K562 (cell line): ENCODE data around the gene TMEM89. TPM values are rescaled to one million over a fixed set of nuclear protein-coding genes. Genes with fewer than 3 reads are reported as not detected.

Experiments
- ATF7 ChIP-seq: fragments of 450-650 bp; IDR thresholded peaks from 2 replicates; pipeline ENCODE4 v1.7.1; 2014; ENCODE audit warnings: mild to moderate bottlenecking, moderate library complexity
- BRCA1 ChIP-seq, 2 experiments: fragments of 450-650 bp in 1 of 2; sonication (generic) in 1 of 2; formaldehyde crosslinking in 1 of 2; IDR thresholded peaks; 2 replicates each; pipeline versions ENCODE4 v1.5.0 to v1.6.1; 2017 to 2020; ENCODE audit warnings: mild to moderate bottlenecking in 1 of 2, missing genetic modification reagents in 1 of 2
- FOS ChIP-seq: IDR thresholded peaks from 3 replicates; pipeline ENCODE4 v1.6.1; 2011; ENCODE audit not compliant: insufficient read length; ENCODE audit errors: extremely low read depth
- HDAC6 ChIP-seq: IDR thresholded peaks from 2 replicates; pipeline ENCODE4 v1.6.1; 2012; ENCODE audit warnings: low read depth, mild to moderate bottlenecking, control low read depth, inconsistent platforms, low read length, moderate library complexity
- HES1 ChIP-seq: fragments of 450-650 bp; IDR thresholded peaks from 2 replicates; pipeline ENCODE4 v1.6.1; 2016; ENCODE audit warnings: low read depth, mild to moderate bottlenecking, moderate library complexity
- IRF1 ChIP-seq: sonication (generic); formaldehyde crosslinking; IDR thresholded peaks from 2 replicates; pipeline ENCODE4 v1.8.0; 2022; ENCODE audit warnings: missing genetic modification reagents, mild to moderate bottlenecking, borderline replicate concordance
- KHSRP ChIP-seq: fragments of 450-650 bp; IDR thresholded peaks from 2 replicates; pipeline ENCODE4 v1.6.1; 2017
- KLF10 ChIP-seq: fragments of 250-450 bp; sonication (Bioruptor Pico); IDR thresholded peaks from 2 replicates; pipeline ENCODE4 v1.6.1; 2021; ENCODE audit warnings: matching md5 sums
- MAFF ChIP-seq: IDR thresholded peaks from 2 replicates; pipeline ENCODE4 v1.6.1; 2012; ENCODE audit warnings: low read length, improper control_type of control experiment
- MAZ ChIP-seq, 2 experiments: fragments of 450-650 bp in 1 of 2; sonication (generic) in 1 of 2; formaldehyde crosslinking; IDR thresholded peaks in 1 of 2; conservative IDR thresholded peaks in 1 of 2; 2 replicates each; pipeline versions ENCODE4 v1.4.0 to v1.5.0; 2020; ENCODE audit warnings: mild to moderate bottlenecking in 1 of 2, missing genetic modification reagents in 1 of 2
- MTA1 ChIP-seq: fragments of 450-650 bp; IDR thresholded peaks from 2 replicates; pipeline ENCODE4 v1.6.1; 2017; ENCODE audit warnings: borderline replicate concordance
- POLR3A ChIP-seq: IDR thresholded peaks from 2 replicates; pipeline ENCODE4 v1.6.1; 2011; ENCODE audit warnings: borderline replicate concordance, mild to moderate bottlenecking, moderate library complexity; ENCODE audit not compliant: insufficient read length, insufficient read depth; ENCODE audit errors: extremely low read depth
- PPARD ChIP-seq: fragments of 250-450 bp; sonication (Bioruptor Pico); IDR thresholded peaks from 2 replicates; pipeline ENCODE4 v1.8.0; 2022; ENCODE audit warnings: inconsistent platforms, mild to moderate bottlenecking, moderate library complexity
- PTBP1 ChIP-seq: fragments of 200-400 bp; formaldehyde crosslinking; IDR thresholded peaks from 2 replicates; pipeline ENCODE4 v1.6.1; 2017; ENCODE audit warnings: low read depth, low read length
- RBM14 ChIP-seq: fragments of 200-400 bp; formaldehyde crosslinking; IDR thresholded peaks from 2 replicates; pipeline ENCODE4 v1.6.1; 2018; ENCODE audit warnings: low read depth, mild to moderate bottlenecking, low read length, moderate library complexity, borderline replicate concordance; ENCODE audit not compliant: insufficient read depth
- RCOR1 ChIP-seq, 2 experiments: IDR thresholded peaks; 2 replicates each; pipeline ENCODE4 v1.6.1; 2012; ENCODE audit warnings: low read depth in 2 of 2, low read length in 2 of 2, borderline replicate concordance in 1 of 2, improper control_type of control experiment in 1 of 2
- TBL1XR1 ChIP-seq, 2 experiments: IDR thresholded peaks; 2 replicates each; pipeline ENCODE4 v1.6.1; 2012; ENCODE audit warnings: improper control_type of control experiment in 2 of 2, low read length in 2 of 2, mild to moderate bottlenecking in 1 of 2
- TCF7 ChIP-seq: sonication (generic); IDR thresholded peaks from 2 replicates; pipeline ENCODE4 v1.6.1; 2016; ENCODE audit warnings: antibody characterized with exemption, borderline replicate concordance
- THAP7 ChIP-seq: fragments of 250-450 bp; sonication (Bioruptor Pico); IDR thresholded peaks from 2 replicates; pipeline ENCODE4 v1.5.0; 2021
- ZBTB5 ChIP-seq: fragments of 450-650 bp; IDR thresholded peaks from 2 replicates; pipeline ENCODE4 v1.6.1; 2017; ENCODE audit warnings: antibody characterized with exemption
- ZNF175 ChIP-seq: fragments of 200-800 bp; sonication (Bioruptor generic); IDR thresholded peaks from 2 replicates; pipeline ENCODE4 v1.6.1; 2016; ENCODE audit warnings: low read depth, mild to moderate bottlenecking, missing genetic modification characterization, missing compliant biosample characterization
- ZNF197 ChIP-seq: fragments of 200-800 bp; sonication (Bioruptor generic); IDR thresholded peaks from 2 replicates; pipeline ENCODE4 v1.6.1; 2016; ENCODE audit warnings: low read depth, missing genetic modification characterization, missing compliant biosample characterization
- ZNF232 ChIP-seq: sonication (generic); formaldehyde crosslinking; IDR thresholded peaks from 2 replicates; pipeline ENCODE4 v1.8.0; 2022; ENCODE audit warnings: mild to moderate bottlenecking, missing genetic modification reagents
- ZNF263 ChIP-seq: sonication (generic); formaldehyde crosslinking; IDR thresholded peaks from 2 replicates; pipeline ENCODE4 v1.8.0; 2022; ENCODE audit warnings: mild to moderate bottlenecking, missing genetic modification reagents, borderline replicate concordance
- ZNF507 ChIP-seq: conservative IDR thresholded peaks from 2 replicates; pipeline ENCODE4 v1.6.1; 2017; ENCODE audit warnings: missing genetic modification characterization, missing compliant biosample characterization
- polyA plus RNA-seq, 8 experiments: library from polyadenylated mRNA; depleted of rRNA in 4 of 8; stranded (reverse) in 5 of 8; unstranded in 3 of 8; fragments of >200 nt; fragmentation: Nextera tagmentation in 2 of 8; fragmentation: Illumina TruSeq in 1 of 8; extraction: Ambion mirVana in 2 of 8; extraction: Trizol in 1 of 8; gene quantifications; 2 replicates each; pipeline versions ENCODE4 v1.2.1 to v1.2.3, GENCODE V29; 2011 to 2014; ENCODE audit warnings: inconsistent platforms in 1 of 8, missing spikeins in 1 of 8
- total RNA-seq, 7 experiments: library from RNA; depleted of rRNA in 6 of 7; stranded (reverse); fragments of >200 nt in 6 of 7; fragmentation: Illumina TruSeq in 2 of 7; extraction: Trizol in 2 of 7; gene quantifications; 2 replicates each; pipeline versions ENCODE4 v1.2.1 to v1.2.3, GENCODE V29; 2011 to 2021; ENCODE audit warnings: low replicate concordance in 1 of 7

TMEM89 gene
- total and polyA plus RNA-seq, 9 of the 15 experiments (the other 6 are each of a cell fraction or from before 2014, with no cell fraction given): not detected

GRCh38 chr3:48663489-48664312, 42.1 kb upstream of the TMEM89 start (continued):
- TF ChIP-seq IRF1 (CRISPR knock-in tag) (peak; percentile 64; the same call in 1 of the 2 replicates), MAFF (no peak), TCF7 (no peak), KLF10 (no peak), ZNF197 (CRISPR knock-in tag) (no peak), RCOR1 (IDR thresholded peaks at IDR 0.05; ENCODE audit: borderline replicate concordance in 1 of 2, low read depth in 2 of 2, low read length in 2 of 2) (0 out of 4 replicates have a peak, but pooled peaks of 1 of the 2 experiments have one; percentile 2), ATF7 (peak; percentile 99), BRCA1 (IDR thresholded peaks at IDR 0.05) (no peak), BRCA1 (CRISPR knock-in tag; IDR thresholded peaks at IDR 0.05) (no peak), MAZ (CRISPR knock-in tag; conservative IDR thresholded peaks at IDR 0.05 in 1 of 2, IDR thresholded peaks at IDR 0.05 in 1 of 2) (peak; percentile 81 to 85), KHSRP (no peak), RBM14 (no peak), HDAC6 (no peak), ZBTB5 (no peak), THAP7 (CRISPR knock-in tag) (no peak), ZNF507 (no peak), TBL1XR1 (IDR thresholded peaks at IDR 0.05; ENCODE audit: low read length in 2 of 2) (no peak), HES1 (peak; percentile 95), MTA1 (no peak), POLR3A (no peak), ZNF263 (CRISPR knock-in tag) (no peak), FOS (peak; percentile 41), ZNF232 (CRISPR knock-in tag) (peak; percentile 92; the same call in 1 of the 2 replicates), ZNF175 (CRISPR knock-in tag) (no peak), PTBP1 (no peak), PPARD (no peak)
